Stimulated activated CD4-positive, alpha-beta T cell treated with anti-CD3 and anti-CD28 coated beads, Interleukin-1b, Interleukin-23, amount 100 ng/mL, for 4 hours (primary cell): ENCODE results near the gene FARS2.

Experiments used
- DNase-seq, 2 donors: peaks; one replicate each; pipeline ENCODE4 v3.0.0-alpha.2; 2020; ENCODE audit warnings: low read depth in 2 of 2

FARS2 gene

DNA sequence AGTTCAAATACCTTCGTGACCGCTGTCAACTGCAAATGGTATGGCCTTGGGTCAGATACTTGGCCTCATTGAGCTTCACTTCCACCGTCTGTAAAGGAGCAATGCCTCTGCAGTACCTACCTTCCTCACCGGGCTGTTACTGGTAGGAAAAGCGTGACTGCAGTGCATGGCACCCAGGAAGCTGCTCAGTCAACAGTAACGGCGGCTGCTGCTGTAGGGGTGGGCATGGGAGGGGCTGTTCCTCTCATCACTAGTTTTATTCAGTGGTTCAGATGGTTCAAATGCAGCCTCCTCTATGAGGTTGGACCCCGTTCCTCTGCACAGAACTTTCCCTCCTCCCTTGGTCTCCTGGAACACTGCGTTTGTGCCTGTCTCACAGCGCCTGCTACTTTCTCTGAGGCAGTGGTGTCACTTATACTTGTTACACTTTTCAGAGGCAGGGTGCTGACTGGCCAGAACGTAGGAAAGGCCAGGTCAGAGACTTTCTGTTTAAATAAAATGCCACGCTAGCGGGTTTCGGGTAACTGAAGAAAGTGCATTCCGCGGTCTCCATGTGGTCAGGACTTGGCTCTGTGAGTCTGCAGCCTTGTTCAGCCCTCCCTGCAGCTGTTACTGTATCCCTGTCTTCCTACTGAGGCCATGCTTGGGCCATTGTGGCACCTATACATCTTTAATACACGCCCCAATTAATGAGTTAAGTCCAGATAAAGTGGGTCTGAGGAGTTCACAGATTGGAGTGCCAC lies 465.8 kb downstream of the FARS2 start:
- no peak for DNase-seq

DNA sequence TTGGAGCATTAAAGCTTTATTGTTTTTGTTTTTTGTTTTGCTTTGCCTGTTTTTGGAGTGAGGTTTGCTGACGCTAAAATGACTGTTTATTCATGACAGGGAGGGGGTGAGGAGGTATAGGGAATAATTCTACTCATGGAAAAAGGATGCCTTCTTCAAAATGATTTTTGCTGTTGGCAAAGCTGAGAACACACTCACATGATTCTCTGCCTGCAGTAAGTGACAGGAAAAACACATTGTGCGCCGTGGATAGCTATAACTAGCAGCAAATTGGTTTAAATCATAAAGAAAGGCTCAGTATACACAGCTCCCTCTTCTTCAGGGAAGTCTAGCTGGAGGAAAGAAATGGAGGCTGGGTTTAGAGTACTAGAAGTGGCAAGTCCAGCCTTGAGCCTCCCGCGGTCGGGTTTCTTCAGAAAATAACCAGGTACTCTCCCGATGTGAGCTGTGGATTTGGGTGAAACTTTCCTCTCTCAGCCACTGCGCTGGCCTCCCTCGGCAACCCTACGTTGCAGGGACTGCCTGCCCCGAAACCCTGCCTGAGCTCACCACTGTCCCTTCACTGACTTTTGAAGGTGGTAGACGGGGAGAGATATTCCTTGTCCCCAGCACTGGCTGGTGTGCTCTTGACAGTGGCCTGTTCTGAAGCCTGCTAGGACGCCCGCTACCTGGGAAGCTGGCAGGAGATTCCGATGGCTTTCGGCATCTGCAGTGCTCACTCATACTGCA lies 467.2 kb downstream of the FARS2 start:
- no peak for DNase-seq

DNA sequence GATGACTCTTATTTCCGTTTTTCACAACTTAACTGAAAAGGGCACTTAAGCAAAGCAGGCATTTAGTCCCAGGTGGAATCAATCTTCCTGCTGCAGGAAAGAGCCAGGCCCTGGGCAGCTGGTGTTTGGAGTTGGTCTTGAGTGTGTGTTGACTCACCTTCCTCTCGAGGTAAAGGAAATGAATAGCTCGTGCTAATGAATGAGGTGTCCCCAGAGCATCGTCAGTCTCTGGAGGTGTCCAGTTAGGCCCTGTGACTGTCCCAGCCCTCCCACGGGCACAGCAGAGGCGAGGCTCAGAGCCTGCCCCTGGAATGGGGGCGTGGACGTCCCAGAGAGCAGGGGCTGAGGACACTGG lies 467.7 kb downstream of the FARS2 start:
- DNase-seq: no peak

DNA sequence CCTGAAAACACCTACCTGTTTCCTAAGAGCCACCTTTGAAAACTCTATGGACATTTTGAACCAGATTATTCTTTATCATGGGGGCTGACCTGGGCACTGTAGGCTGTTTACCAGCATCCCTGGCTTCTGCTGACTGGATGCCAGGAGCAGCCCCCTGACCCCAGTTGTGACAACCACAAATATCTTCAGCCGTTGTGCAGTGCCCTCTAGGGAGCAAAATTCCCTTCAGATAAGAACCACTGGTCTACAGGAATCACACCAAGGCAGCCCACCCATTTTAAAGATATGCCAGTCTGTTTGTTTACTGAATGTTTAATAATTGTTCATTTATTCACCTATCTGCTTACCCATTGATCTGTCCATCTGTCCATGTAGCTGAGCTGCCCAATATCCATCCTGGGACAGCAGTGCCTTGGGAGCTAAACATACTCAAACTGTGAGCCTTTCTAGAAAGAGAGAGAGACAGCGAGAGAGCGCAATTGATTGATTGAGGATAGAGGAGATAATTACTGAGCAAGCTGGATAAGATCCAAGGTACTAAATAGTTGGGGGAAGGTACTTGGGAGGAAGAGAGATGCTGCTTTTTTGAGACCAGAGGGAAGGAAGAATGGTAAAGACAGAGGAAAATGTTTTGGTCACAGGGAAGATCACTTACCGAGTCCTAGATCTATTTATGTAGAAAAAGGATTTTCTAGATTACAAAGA lies 468.7 kb downstream of the FARS2 start:
- no peak for DNase-seq

DNA sequence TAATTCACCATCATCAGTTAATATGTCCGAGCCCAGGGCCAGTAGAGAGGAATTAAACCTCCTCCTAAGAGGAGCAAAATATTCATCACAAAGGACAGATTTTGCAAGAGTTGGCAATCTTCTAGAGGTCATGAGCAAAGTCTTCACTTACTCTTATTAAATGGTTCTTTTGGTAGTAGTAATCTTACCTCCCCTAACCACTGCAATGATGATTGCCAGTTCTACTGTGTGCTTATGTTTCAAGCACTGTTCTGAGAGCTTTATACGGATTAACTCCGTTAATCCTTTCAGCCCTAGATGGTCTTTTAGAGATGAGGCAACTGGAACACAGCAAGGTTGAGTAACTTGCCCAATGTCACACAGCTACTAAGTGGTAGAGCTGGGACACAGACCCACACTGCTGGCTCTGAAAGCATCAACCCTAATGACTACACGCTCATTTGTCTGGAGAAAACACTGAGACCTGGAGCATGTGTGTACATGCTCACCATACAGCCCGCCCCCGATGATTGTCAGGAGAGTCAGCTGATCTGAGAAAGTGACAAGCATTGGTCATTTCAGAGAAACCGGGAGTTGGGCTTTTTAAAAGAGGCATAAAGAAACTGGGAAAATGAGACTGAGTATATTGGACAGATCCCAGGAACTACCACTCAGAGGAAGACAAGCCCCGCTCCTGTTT lies 469.4 kb downstream of the FARS2 start:
- no peak for DNase-seq

DNA sequence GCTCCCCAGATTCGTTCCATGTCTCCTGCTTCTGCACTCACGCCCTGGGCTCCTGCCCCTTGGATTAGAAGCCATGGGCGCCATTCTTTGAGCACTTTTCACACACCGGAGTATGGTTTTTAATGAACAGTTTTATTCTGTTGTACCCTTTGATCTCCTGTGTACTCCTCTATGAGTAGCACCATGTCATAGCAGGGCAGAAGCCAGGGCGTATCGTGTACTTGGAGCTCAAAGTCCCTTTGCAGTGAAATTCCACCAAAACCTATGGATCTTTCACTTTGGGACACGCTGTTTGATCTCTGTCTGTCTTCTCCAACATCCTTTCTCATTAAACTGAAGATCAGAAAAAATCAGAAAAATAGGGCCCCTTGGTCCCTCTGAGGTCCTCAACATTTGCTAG lies 470.1 kb downstream of the FARS2 start:
- DNase-seq: no peak

DNA sequence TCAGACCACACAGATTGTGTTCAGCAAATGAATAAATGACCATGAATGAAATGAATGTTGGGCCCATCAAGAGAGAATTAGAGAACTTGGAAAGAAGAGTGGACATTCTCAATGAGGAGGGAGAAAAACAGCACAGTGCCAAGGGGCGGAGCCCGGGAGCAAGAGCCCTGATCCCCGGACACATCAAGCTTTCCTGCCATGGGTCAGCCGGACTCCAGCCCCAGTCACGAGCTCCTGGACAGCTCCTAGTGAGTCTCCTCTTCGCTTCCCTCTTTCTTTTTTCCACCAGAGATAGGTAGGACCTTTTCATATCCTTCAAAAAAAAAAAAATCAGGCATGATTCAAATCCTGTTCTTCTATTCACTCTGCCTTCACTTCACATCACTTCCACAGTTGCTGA lies 471.2 kb downstream of the FARS2 start:
- no peak for DNase-seq

DNA sequence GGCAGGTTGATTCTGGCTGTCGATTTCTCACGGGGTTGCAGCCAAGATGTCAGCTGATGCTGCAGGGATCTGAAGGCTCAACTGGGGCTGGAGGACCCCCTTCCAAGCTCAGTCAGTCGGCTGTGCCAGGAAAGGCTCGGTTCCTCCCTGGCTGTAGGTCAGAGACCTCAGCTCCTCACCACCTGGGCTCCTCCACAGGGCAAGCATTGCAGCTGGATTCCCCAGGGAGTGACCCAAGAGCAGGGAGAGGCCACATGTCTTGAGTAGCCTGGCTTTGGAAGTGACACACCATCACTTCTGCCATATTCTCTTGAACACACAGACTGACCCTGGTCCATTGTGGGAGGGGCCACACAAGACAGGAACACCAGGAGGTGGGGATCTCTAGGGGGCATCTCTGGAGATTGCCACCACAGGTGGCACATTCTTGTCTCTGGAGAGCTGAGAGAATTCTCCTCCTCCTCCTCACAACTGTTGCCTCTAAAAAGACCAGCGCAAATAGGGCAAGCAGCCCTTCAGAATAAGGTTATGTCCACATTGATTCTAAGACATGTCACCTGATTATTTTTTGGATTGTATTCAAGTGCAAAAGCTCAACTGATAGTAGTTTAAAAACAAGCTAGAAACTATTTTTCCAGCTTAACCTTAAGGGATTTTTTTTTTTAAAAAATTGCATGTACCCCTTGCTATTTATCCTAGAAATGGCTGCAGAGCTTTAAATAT lies 474.9 kb downstream of the FARS2 start:
- DNase-seq: no peak

DNA sequence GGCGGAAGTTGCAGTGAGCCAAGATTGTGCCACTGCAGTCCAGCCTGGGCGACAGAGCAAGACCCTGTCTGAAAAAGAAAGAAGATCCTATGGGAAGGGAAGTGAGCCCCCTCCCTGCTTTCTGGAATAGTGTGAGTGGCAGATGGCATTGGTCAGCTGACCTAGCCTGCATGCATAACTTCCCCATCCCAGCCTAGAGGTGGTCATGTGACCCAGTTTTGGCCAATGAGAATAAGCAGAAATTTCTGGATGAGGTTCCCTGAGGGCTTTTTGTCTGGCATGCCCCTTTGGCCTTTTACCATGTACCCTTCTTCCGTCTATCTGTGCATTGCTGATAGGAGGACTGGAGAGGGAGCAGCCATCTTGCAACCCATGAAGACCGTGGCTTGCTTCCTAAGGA lies 476.1 kb downstream of the FARS2 start:
- DNase-seq: no peak

DNA sequence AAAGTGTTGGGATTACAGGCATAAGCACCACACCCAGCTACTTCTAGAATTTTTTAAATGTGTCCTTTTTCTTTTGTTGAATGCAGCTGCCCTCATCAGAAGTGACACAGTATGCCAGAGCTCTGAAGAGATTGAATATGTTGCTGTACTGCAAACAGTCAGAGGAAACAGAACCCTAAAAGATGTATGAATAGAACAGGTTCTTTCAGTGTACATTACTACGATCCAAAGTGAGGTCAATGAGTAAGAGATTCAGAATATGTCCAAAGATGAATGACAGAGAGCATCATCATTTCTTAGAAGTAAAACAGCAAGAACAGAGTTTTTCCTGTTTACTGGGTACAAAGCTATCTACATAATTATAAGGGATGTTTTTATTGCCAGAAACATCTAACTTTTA lies 476.9 kb downstream of the FARS2 start:
- DNase-seq: no peak

DNA sequence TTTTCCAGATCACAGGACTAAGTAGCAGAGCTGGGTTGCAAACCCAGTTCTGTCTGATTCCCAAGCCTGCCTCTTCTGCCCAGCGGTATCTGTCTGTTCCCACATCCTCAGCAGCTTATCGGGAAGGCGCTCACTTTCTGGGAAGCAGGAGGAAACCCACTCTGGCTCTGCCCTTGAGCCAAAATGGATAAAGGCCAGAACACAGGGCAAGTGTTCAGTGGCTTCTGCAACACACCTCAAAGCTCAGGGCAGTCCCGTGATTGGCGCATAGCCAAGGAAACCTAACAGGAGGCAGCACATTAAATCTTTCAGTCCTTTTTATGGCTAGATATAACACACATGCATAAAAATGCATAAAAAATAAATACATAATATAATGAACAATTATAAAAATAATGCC lies 483.2 kb downstream of the FARS2 start:
- DNase-seq: no peak

DNA sequence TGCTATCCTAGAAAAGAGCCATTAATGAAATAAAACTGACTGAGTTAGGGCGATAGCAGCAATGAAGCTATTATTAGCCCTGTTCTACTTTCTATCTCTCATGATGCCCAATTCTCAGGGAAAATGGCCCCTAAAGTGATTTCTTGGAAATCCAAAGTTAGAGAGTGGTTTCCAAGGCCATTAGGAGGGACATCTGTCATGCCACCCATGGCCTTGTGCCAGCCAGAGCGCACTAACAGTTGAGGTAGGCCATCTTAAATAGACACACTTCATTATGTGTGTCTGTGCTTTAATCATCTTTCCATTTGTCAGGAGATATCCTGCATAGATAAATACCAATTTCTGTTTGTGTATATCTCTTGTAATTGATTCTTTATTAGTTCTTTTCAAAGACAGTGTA lies 483.8 kb downstream of the FARS2 start:
- no peak for DNase-seq

DNA sequence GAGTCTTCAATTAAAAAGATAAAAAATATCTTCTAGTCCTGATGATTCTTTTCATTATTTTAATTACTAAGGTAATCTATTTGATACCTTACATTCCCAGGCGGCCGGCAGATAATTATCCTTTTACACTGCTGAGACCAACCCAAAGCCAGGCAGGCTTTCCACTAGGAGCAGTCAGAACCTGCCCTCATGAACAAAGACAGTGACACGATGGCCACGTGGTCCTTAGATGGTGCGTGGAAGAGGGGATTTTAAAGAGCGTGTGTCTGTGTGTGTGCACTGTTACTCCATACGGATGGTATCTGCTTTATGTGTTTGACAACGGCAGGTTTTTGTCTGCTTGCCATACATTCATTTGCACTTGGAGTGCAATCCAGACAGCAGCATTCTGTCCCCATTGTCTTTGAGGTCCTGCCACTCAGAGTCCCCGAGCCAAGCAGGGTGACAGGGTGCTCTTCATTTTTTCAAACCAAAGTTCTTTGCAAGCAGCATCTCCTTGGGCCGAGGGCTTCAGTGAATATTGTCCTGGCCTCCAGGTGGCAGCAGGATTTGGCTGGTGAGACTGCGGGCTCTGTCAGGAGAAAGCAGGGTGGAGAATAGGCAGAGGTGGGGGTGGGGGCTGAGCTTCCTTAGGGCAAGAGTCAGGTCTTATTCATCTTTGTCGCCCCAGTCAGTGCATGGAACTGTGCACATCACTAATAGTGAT lies 484.9 kb downstream of the FARS2 start:
- DNase-seq: no peak

DNA sequence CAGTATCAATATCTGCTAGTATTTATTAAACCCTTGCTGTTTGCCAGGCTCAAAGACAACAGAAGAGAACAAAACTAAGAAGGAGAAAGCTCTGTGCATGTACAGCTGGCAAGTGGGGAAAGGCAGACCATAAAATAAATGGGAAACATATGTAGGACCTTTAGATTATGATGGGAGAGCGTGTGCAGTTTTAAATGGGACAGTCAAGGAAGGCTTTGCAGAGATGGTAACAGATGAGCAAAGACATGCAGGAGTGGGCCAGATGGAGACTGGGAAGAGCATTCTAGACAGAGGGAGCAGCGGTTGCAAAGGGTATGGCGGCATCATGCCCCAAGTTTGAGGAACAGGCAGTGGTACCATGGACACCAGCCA lies 485.4 kb downstream of the FARS2 start:
- no peak for DNase-seq

DNA sequence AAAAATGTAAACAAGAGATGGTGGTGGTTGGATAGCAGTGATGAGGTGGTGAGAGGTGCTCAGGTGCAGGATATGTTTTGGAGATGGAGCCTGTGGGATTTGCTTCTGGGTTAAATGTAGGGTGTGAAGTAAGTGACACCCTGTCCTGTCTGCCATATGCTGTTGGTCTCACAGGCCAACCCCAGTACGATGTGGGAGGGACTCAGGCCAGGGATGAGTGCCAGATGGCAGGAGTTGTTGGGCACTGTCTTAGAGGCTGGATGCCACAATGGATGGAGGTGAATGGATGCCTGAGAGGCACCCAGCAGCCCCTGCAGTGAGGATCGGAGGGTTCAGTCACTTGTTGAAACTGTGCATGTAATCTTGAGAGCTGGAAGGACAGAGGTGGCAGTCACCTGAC lies 486.1 kb downstream of the FARS2 start:
- no peak for DNase-seq

DNA sequence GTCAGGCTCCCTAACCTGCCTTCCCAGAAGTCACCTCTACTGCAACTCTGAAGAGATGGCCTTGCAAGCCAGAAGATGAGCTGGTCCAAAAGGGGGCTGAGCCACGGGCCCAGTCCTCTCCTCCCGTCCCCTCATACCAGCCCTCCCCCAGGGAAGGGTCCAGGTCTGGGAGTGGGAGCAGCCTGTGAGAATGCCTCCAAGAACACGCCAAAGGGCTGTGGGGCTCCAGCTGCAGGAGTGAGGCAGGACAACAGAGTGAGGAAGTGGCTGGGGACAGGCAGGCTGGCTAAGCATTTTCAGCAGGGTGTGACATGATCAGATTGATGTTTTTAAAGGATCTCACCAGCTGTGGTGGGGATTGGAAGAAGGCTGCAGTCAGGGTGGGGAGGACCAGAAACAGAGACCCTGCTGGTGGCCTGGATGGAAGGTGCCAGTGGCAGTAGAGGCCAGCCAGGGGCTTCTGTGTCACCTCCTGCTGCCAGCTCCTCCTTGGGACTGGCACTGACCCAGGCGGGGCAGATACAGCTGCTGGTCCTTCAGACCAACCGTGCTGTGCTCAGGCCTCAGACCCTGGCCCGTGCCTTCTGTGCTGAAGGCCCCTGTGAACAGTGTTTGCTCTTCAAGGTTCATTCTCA lies 487.8 kb downstream of the FARS2 start:
- no peak for DNase-seq

DNA sequence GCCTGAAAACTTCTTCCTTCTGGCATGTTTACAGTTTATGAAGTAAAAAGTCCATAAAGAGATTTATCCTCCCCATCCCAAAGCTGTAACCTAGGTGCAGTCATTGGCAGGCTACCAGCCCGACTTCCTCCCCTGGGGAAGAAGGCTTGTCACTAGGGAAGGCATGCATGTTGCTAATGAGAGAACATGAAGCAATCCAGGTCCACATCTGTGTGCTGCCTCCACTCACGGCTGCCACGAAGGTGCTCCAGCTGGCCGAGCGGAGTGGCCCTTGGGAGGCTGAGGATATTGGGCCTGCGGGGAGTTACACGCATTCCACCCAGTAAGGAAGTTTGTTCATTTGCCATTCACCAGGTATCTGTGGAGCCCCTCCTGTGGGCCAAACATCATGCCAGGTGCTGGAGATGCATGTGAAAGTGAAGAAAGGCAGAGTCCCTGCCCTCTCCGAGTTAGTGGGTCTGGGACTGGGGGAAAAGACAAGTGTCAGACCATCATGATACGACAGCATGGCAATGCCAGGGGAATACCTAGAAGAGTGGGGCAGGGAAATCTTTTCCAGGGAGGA lies 488.4 kb downstream of the FARS2 start:
- DNase-seq: no peak

DNA sequence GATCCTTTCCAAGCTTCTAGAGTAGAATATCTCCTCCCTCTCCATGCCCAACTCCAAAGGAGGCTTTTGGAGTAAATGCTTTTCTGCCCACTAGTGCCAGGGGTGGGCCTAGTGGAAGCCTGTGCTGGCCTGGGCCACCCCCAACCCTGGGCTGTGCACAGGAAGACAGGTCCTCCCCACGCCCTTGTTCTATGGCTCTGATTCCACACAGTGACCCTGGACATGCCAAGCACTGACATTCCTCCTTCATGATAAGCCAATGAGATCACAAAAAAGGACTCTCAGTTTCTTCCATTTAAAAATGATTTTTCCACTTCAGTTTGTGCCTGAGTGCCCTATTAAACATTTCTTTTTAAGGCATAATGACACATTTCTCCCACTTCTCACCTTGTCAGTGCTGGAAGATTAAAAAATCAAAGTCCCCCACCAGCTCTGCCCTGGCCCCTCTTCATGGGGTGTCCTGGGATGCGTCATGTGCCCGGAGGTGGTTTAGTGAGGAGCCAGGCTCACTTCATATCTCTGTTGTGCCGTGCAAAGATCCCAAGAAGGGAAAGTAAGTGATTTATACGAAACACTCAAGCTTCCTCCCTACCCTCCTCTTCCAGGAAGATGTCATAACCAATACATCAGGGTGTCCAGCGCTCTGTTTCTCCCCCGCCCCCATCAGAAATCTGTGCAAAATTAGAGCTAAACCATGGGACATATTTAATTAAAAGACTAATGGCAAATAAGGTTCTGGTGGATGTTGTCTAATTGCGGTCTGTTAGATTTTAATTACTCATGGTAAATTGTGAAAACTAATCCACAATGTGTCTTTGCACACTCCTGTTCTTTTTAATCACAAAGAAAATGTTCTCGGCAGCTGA lies 490.4 kb downstream of the FARS2 start:
- DNase-seq: no peak

DNA sequence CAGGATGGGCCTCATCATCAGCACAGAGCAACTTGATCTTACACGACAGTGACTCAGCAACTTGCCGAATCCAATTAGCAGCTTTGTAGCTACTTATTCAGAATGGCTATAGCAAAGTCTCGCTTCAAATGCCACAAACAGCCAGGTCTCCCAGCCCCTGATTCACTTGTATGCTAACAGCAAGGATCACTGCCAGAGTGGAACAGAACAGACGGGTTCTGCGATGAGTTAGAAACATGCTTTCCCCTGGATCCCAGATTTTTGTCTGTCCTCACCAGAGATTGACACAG lies 491.0 kb downstream of the FARS2 start:
- no peak for DNase-seq

DNA sequence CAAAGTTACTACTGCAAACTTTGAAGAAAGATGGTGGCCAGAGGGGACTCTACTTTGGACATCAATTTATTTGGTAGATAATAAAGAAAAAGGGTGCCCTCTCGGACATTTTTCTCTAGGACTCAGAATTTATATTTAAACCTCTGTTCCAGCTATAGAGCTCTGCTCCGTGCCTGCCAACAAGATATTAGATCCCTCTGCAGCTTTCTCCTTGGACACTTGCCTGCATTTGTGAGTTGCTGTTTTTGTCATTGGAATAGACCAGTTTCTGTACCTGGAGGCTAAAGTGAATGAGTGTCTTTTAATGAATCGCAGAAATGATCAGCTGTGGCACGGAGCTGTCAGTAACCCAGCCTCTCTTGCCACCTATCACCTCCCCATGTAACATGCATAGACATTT lies 491.9 kb downstream of the FARS2 start:
- no peak for DNase-seq
